Ishikawa (cell line): ENCODE data around the gene MYO9A.

Source experiments
- CEBPB ChIP-seq: IDR thresholded peaks from 2 replicates; pipeline ENCODE4 v1.6.1; 2012
- CREB1 ChIP-seq: IDR thresholded peaks from 2 replicates; pipeline ENCODE4 v1.6.1; 2012; ENCODE audit warnings: low read depth
- EGR1 ChIP-seq: IDR thresholded peaks from 2 replicates; pipeline ENCODE4 v1.6.1; 2012
- EP300 ChIP-seq: IDR thresholded peaks from 2 replicates; pipeline ENCODE4 v1.6.1; 2012; ENCODE audit warnings: borderline replicate concordance
- FOXM1 ChIP-seq: IDR thresholded peaks from 2 replicates; pipeline ENCODE4 v1.6.1; 2012; ENCODE audit warnings: low read depth, borderline replicate concordance
- MAX ChIP-seq: IDR thresholded peaks from 2 replicates; pipeline ENCODE4 v1.6.1; 2012
- NFIC ChIP-seq: IDR thresholded peaks from 2 replicates; pipeline ENCODE4 v1.6.1; 2012
- RAD21 ChIP-seq: IDR thresholded peaks from 2 replicates; pipeline ENCODE4 v1.6.1; 2012; ENCODE audit warnings: low read depth
- REST ChIP-seq: IDR thresholded peaks from 2 replicates; pipeline ENCODE4 v1.6.1; 2012; ENCODE audit warnings: low read depth, mild to moderate bottlenecking
- TAF1 ChIP-seq: IDR thresholded peaks from 2 replicates; pipeline ENCODE4 v1.6.1; 2012; ENCODE audit warnings: low read depth, mild to moderate bottlenecking
- TEAD4 ChIP-seq: IDR thresholded peaks from 2 replicates; pipeline ENCODE4 v1.6.1; 2012
- USF1 ChIP-seq: IDR thresholded peaks from 2 replicates; pipeline ENCODE4 v1.6.1; 2012
- YY1 ChIP-seq: IDR thresholded peaks from 2 replicates; pipeline ENCODE4 v1.6.1; 2012; ENCODE audit warnings: low read depth
- ZBTB7A ChIP-seq: IDR thresholded peaks from 2 replicates; pipeline ENCODE4 v1.6.1; 2012; ENCODE audit warnings: low read depth

GRCh38 chr15:71914092-71914491 lies 203.9 kb downstream of the MYO9A start:
- TF ChIP-seq EP300: no peak
- no peak for TF ChIP-seq REST
- TF ChIP-seq NFIC: no peak
- TF ChIP-seq RAD21: no peak
- no peak for TF ChIP-seq EGR1
- no peak for TF ChIP-seq TAF1
- TF ChIP-seq MAX: no peak
- TF ChIP-seq YY1: no peak
- no peak for TF ChIP-seq TEAD4
- no peak for TF ChIP-seq CEBPB
- no peak for TF ChIP-seq CREB1
- TF ChIP-seq ZBTB7A: no peak
- no peak for TF ChIP-seq USF1
- no peak for TF ChIP-seq FOXM1
